HEK293 (cell line): ENCODE measurements around the gene CHCHD1.

Experiments used
- CTCF ChIA-PET: fragments of 350-600 bp; formaldehyde crosslinking; extraction: SDS; loops from one replicate; lab custom pipeline; 2021; ENCODE audit warnings: antibody characterized with exemption; lab: Yijun Ruan, JAX
- POLR2A ChIA-PET: fragments of 300-600 bp; formaldehyde crosslinking; extraction: SDS; loops from one replicate; lab custom pipeline; 2020; ENCODE audit warnings: antibody characterized with exemption, inconsistent platforms; lab: Yijun Ruan, JAX
- H3K27ac ChIP-seq: fragments of 200-500 bp; sonication (Bioruptor generic); 2 replicates; pipeline ENCODE4 v1.5.1; 2014; ENCODE audit warnings: low read depth, low read length, control low read depth, inconsistent platforms; ENCODE audit errors: extremely low read depth
- H3K36me3 ChIP-seq, 2 experiments: fragments of 200-500 bp in 1 of 2; sonication (Bioruptor generic) in 1 of 2; 1 replicate in 1 of 2; 2 replicates in 1 of 2; pipeline ENCODE4 v1.5.1; 2014 to 2017; ENCODE audit warnings: inconsistent platforms in 2 of 2, low read length in 2 of 2; ENCODE audit not compliant: control insufficient read depth in 2 of 2, insufficient read depth in 1 of 2
- H3K4me1 ChIP-seq: fragments of 200-500 bp; sonication (Bioruptor generic); 2 replicates; pipeline ENCODE4 v1.5.1; 2014; ENCODE audit warnings: mild to moderate bottlenecking, low read length, inconsistent platforms; ENCODE audit not compliant: control insufficient read depth, insufficient read depth
- H3K4me3 ChIP-seq: 2 replicates; pipeline ENCODE4 v1.5.1; 2011; ENCODE audit warnings: low read depth, mild to moderate bottlenecking, control low read depth, low read length, moderate library complexity
- H3K9me3 ChIP-seq: fragments of 200-500 bp; sonication (Bioruptor generic); 2 replicates; pipeline ENCODE4 v1.5.1; 2014; ENCODE audit warnings: low read depth, low read length, inconsistent platforms; ENCODE audit not compliant: control insufficient read depth, insufficient read depth
- EGR2 ChIP-seq: fragments of 450-650 bp; formaldehyde crosslinking; IDR thresholded peaks from 2 replicates; pipeline ENCODE4 v1.5.1; 2016; ENCODE audit warnings: low read depth, missing biosample characterization, missing genetic modification characterization
- HOXD13 ChIP-seq: sonication (generic); formaldehyde crosslinking; IDR thresholded peaks from 2 replicates; pipeline ENCODE4 v1.8.0; 2022; ENCODE audit warnings: missing genetic modification reagents, borderline replicate concordance
- MZF1 ChIP-seq: fragments of 450-650 bp; formaldehyde crosslinking; IDR thresholded peaks from 2 replicates; pipeline ENCODE4 v1.5.1; 2017; ENCODE audit warnings: missing biosample characterization, missing genetic modification characterization, borderline replicate concordance
- OVOL3 ChIP-seq: fragments of 450-650 bp; formaldehyde crosslinking; IDR thresholded peaks from 2 replicates; pipeline ENCODE4 v1.5.1; 2016; ENCODE audit warnings: missing biosample characterization, missing genetic modification characterization
- RBAK ChIP-seq: fragments of 450-650 bp; formaldehyde crosslinking; IDR thresholded peaks from 2 replicates; pipeline ENCODE4 v1.5.1; 2016; ENCODE audit warnings: missing biosample characterization, missing genetic modification characterization
- REPIN1 ChIP-seq: fragments of 450-650 bp; formaldehyde crosslinking; IDR thresholded peaks from 2 replicates; pipeline ENCODE4 v1.5.1; 2017; ENCODE audit warnings: missing biosample characterization, missing genetic modification characterization, low read depth
- SCRT1 ChIP-seq: fragments of 450-650 bp; formaldehyde crosslinking; IDR thresholded peaks from 2 replicates; pipeline ENCODE4 v1.5.1; 2016; ENCODE audit warnings: missing biosample characterization, missing genetic modification characterization, borderline replicate concordance
- WT1 ChIP-seq: fragments of 450-650 bp; formaldehyde crosslinking; IDR thresholded peaks from 2 replicates; pipeline ENCODE4 v1.5.1; 2016; ENCODE audit warnings: missing biosample characterization, missing genetic modification characterization
- ZBTB21 ChIP-seq: fragments of 450-650 bp; formaldehyde crosslinking; IDR thresholded peaks from 2 replicates; pipeline ENCODE4 v1.5.1; 2017; ENCODE audit warnings: missing biosample characterization, missing genetic modification characterization
- ZEB2 ChIP-seq: fragments of 450-650 bp; formaldehyde crosslinking; IDR thresholded peaks from 2 replicates; pipeline ENCODE4 v1.5.1; 2016; ENCODE audit warnings: missing biosample characterization, missing genetic modification characterization
- ZFHX2 ChIP-seq: fragments of 450-650 bp; formaldehyde crosslinking; conservative IDR thresholded peaks from 2 replicates; pipeline ENCODE4 v1.5.1; 2016; ENCODE audit warnings: missing biosample characterization, missing genetic modification characterization
- ZNF138 ChIP-seq: fragments of 450-650 bp; formaldehyde crosslinking; IDR thresholded peaks from 2 replicates; pipeline ENCODE4 v1.5.1; 2016; ENCODE audit warnings: missing biosample characterization, missing genetic modification characterization, borderline replicate concordance
- ZNF157 ChIP-seq: fragments of 450-650 bp; formaldehyde crosslinking; IDR thresholded peaks from 2 replicates; pipeline ENCODE4 v1.5.1; 2016; ENCODE audit warnings: missing biosample characterization, missing genetic modification characterization
- ZNF2 ChIP-seq: fragments of 450-650 bp; formaldehyde crosslinking; IDR thresholded peaks from 2 replicates; pipeline ENCODE4 v1.5.1; 2016; ENCODE audit warnings: missing biosample characterization, missing genetic modification characterization
- ZNF274 ChIP-seq, 2 experiments: fragments of 200-500 bp in 1 of 2; fragments of 450-650 bp in 1 of 2; sonication (Bioruptor generic) in 1 of 2; formaldehyde crosslinking in 1 of 2; IDR thresholded peaks; 2 replicates each; pipeline versions ENCODE4 v1.5.1 to v1.6.1; 2014 to 2016; ENCODE audit warnings: borderline replicate concordance in 1 of 2, inconsistent platforms in 1 of 2, low read length in 1 of 2, missing biosample characterization in 1 of 2, missing genetic modification characterization in 1 of 2
- ZNF311 ChIP-seq: fragments of 450-650 bp; formaldehyde crosslinking; IDR thresholded peaks from 2 replicates; pipeline ENCODE4 v1.5.1; 2017; ENCODE audit warnings: missing biosample characterization, missing genetic modification characterization, borderline replicate concordance
- ZNF354C ChIP-seq: fragments of 450-650 bp; formaldehyde crosslinking; IDR thresholded peaks from 2 replicates; pipeline ENCODE4 v1.5.1; 2016; ENCODE audit warnings: missing biosample characterization, missing genetic modification characterization, low read depth, borderline replicate concordance
- ZNF37A ChIP-seq: fragments of 450-650 bp; IDR thresholded peaks from 2 replicates; pipeline ENCODE4 v1.5.1; 2018; ENCODE audit warnings: missing biosample characterization, missing genetic modification characterization
- ZNF501 ChIP-seq: fragments of 450-650 bp; formaldehyde crosslinking; IDR thresholded peaks from 2 replicates; pipeline ENCODE4 v1.5.1; 2016; ENCODE audit warnings: missing biosample characterization, missing genetic modification characterization
- ZNF555 ChIP-seq: fragments of 450-650 bp; formaldehyde crosslinking; conservative IDR thresholded peaks from 2 replicates; pipeline ENCODE4 v1.5.1; 2017; ENCODE audit warnings: missing biosample characterization, mild to moderate bottlenecking, missing genetic modification characterization, inconsistent platforms
- ZNF558 ChIP-seq: fragments of 450-650 bp; formaldehyde crosslinking; IDR thresholded peaks from 2 replicates; pipeline ENCODE4 v1.5.1; 2016; ENCODE audit warnings: missing biosample characterization, missing genetic modification characterization
- ZNF561 ChIP-seq: fragments of 450-650 bp; IDR thresholded peaks from 2 replicates; pipeline ENCODE4 v1.5.1; 2018; ENCODE audit warnings: missing biosample characterization, missing genetic modification characterization, borderline replicate concordance
- ZNF629 ChIP-seq: fragments of 450-650 bp; formaldehyde crosslinking; IDR thresholded peaks from 2 replicates; pipeline ENCODE4 v1.5.1; 2017; ENCODE audit warnings: missing biosample characterization, missing genetic modification characterization
- ZNF658 ChIP-seq: fragments of 450-650 bp; formaldehyde crosslinking; IDR thresholded peaks from 2 replicates; pipeline ENCODE4; 2016; ENCODE audit warnings: missing biosample characterization, missing genetic modification characterization
- ZNF677 ChIP-seq: fragments of 450-650 bp; IDR thresholded peaks from 2 replicates; pipeline ENCODE4 v1.5.0; 2018; ENCODE audit warnings: missing biosample characterization, mild to moderate bottlenecking, missing genetic modification characterization, moderate library complexity
- ZNF791 ChIP-seq: fragments of 450-650 bp; formaldehyde crosslinking; IDR thresholded peaks from 2 replicates; pipeline ENCODE4 v1.5.1; 2016; ENCODE audit warnings: missing biosample characterization, missing genetic modification characterization
- ZNF843 ChIP-seq: fragments of 450-650 bp; formaldehyde crosslinking; IDR thresholded peaks from 2 replicates; pipeline ENCODE4 v1.5.1; 2016; ENCODE audit warnings: missing biosample characterization, missing genetic modification characterization
- ZSCAN23 ChIP-seq: fragments of 450-650 bp; formaldehyde crosslinking; IDR thresholded peaks from 2 replicates; pipeline ENCODE4 v1.5.1; 2016; ENCODE audit warnings: missing biosample characterization, missing genetic modification characterization
- TF ChIP-seq, protein P1 (sequence below): fragments of 450-650 bp; formaldehyde crosslinking; IDR thresholded peaks from 2 replicates; pipeline ENCODE4 v1.5.1; 2016; ENCODE audit warnings: missing biosample characterization, missing genetic modification characterization
- TF ChIP-seq, protein P2 (sequence below): fragments of 450-650 bp; formaldehyde crosslinking; IDR thresholded peaks from 2 replicates; pipeline ENCODE4 v1.5.1; 2017; ENCODE audit warnings: missing biosample characterization, missing genetic modification characterization
- TF ChIP-seq, protein P3 (sequence below): fragments of 450-650 bp; formaldehyde crosslinking; IDR thresholded peaks from 2 replicates; pipeline ENCODE4 v1.5.1; 2016; ENCODE audit warnings: missing biosample characterization, missing genetic modification characterization
- TF ChIP-seq, protein P4 (sequence below): fragments of 450-650 bp; formaldehyde crosslinking; IDR thresholded peaks from 2 replicates; pipeline ENCODE4 v1.5.1; 2016; ENCODE audit warnings: missing biosample characterization, missing genetic modification characterization, low read depth

CHCHD1 gene

DNA sequence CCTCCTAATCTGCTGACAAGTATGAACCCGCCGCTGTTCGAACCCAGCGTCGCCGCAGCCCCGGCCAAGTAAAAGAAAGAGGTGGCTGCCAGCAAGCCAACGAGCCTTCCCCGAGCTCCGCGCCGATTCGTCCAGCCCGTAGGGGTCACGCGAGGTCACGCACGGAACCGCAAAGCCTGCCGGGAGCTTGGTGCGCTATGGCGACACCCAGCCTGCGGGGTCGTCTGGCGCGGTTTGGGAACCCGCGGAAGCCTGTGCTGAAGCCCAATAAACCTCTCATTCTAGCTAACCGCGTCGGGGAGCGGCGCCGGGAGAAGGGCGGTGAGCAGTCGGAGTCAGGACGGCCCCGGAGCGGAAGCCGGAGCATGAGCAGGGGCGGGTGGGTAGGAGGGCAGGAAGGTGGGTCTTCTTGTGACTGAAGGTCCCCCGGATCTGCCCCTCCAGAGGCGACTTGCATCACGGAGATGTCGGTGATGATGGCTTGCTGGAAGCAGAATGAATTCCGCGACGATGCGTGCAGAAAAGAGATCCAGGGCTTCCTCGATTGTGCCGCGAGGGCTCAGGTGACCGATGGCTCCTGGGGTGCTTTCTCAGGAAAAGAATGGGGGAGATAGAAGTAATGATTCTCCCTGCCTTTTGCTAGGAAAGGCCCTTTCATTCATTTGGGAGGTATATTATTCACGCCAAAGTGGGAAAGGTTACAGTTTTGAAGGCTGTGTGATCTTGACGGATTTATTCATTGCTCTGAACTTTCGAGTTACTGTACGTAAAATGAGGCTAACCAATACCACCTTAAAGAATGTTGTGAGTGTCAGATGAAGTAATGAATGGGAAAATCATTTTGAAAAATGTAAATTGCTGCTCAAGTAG is at the start of gene CHCHD1:
TSS of gene CHCHD1 (plus strand) at position 170 of the 870 bp plus-strand sequence. CDS start at position 198, 28 bp downstream.
- H3K36me3 ChIP-seq = peaks cover 27 to 33% of the 10 kb centered on the region in 2 experiments
- peak within 1 kb of the TSS; percentile 94 for H3K4me3 ChIP-seq
- ChIA-PET CTCF (interaction anchor here (0.7 to 1.4 kb wide), 3 partner anchors 96 to 98 kb away, joined by 3 to 4 read pairs (median 3); no protein-coding TSS in a partner anchor), POLR2A (interaction anchor here (0.6 to 5.1 kb wide), 13 partner anchors 7 to 530 kb away, joined by 3 to 60 read pairs (median 4); partner anchors contain the start of genes MRPS16, PPP3CB and SEC24C)
- H3K27ac ChIP-seq = peak within 1 kb of the TSS; percentile 89
- H3K4me1 ChIP-seq = peaks cover 12% of the 10 kb centered on the region; the same call in 1 of the 2 replicates
- no peaks in the 10 kb centered on the region for H3K9me3 ChIP-seq
- no peak for TF ChIP-seq REPIN1 (tag by site-specific recombination)
- TF ChIP-seq ZBTB21 (tag by site-specific recombination) = no peak
- TF ChIP-seq, protein P1, sequence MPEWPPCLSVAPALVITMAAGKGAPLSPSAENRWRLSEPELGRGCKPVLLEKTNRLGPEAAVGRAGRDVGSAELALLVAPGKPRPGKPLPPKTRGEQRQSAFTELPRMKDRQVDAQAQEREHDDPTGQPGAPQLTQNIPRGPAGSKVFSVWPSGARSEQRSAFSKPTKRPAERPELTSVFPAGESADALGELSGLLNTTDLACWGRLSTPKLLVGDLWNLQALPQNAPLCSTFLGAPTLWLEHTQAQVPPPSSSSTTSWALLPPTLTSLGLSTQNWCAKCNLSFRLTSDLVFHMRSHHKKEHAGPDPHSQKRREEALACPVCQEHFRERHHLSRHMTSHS = no peak
- TF ChIP-seq WT1 (tag by site-specific recombination) = no peak
- 0 out of 2 replicates have a peak, but pooled peaks have one; percentile 30 for TF ChIP-seq ZNF561 (tag by site-specific recombination)
- TF ChIP-seq ZNF677 = no peak
- TF ChIP-seq SCRT1 = no peak
- TF ChIP-seq, protein P2, sequence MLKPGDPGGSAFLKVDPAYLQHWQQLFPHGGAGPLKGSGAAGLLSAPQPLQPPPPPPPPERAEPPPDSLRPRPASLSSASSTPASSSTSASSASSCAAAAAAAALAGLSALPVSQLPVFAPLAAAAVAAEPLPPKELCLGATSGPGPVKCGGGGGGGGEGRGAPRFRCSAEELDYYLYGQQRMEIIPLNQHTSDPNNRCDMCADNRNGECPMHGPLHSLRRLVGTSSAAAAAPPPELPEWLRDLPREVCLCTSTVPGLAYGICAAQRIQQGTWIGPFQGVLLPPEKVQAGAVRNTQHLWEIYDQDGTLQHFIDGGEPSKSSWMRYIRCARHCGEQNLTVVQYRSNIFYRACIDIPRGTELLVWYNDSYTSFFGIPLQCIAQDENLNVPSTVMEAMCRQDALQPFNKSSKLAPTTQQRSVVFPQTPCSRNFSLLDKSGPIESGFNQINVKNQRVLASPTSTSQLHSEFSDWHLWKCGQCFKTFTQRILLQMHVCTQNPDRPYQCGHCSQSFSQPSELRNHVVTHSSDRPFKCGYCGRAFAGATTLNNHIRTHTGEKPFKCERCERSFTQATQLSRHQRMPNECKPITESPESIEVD (tag by site-specific recombination) = no peak
- no peak for TF ChIP-seq HOXD13 (CRISPR knock-in tag)
- peak; percentile 64 for TF ChIP-seq ZFHX2 (tag by site-specific recombination)
- no peak for TF ChIP-seq ZNF274 (IDR thresholded peaks at IDR 0.05; ENCODE audit: low read length)
- no peak for TF ChIP-seq ZNF274 (tag by site-specific recombination; IDR thresholded peaks at IDR 0.05; ENCODE audit: borderline replicate concordance)
- no peak for TF ChIP-seq ZNF157 (tag by site-specific recombination)
- peak; percentile 19; the same call in 1 of the 2 replicates for TF ChIP-seq ZNF629
- TF ChIP-seq ZEB2 (tag by site-specific recombination) = peak; percentile 81
- TF ChIP-seq, protein P3, sequence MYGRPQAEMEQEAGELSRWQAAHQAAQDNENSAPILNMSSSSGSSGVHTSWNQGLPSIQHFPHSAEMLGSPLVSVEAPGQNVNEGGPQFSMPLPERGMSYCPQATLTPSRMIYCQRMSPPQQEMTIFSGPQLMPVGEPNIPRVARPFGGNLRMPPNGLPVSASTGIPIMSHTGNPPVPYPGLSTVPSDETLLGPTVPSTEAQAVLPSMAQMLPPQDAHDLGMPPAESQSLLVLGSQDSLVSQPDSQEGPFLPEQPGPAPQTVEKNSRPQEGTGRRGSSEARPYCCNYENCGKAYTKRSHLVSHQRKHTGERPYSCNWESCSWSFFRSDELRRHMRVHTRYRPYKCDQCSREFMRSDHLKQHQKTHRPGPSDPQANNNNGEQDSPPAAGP (tag by site-specific recombination) = peak; percentile 12; the same call in 1 of the 2 replicates
- no peak for TF ChIP-seq ZNF37A (tag by site-specific recombination)
- no peak for TF ChIP-seq ZSCAN23 (tag by site-specific recombination)
- TF ChIP-seq ZNF555 (tag by site-specific recombination) = no peak
- no peak for TF ChIP-seq ZNF311 (tag by site-specific recombination)
- TF ChIP-seq ZNF791 = no peak
- no peak for TF ChIP-seq RBAK (tag by site-specific recombination)
- TF ChIP-seq ZNF658 (tag by site-specific recombination) = no peak
- no peak for TF ChIP-seq ZNF354C (tag by site-specific recombination)
- TF ChIP-seq ZNF501 (tag by site-specific recombination) = peak; percentile 48; the same call in 1 of the 2 replicates
- no peak for TF ChIP-seq OVOL3 (tag by site-specific recombination)
- TF ChIP-seq, protein P4, sequence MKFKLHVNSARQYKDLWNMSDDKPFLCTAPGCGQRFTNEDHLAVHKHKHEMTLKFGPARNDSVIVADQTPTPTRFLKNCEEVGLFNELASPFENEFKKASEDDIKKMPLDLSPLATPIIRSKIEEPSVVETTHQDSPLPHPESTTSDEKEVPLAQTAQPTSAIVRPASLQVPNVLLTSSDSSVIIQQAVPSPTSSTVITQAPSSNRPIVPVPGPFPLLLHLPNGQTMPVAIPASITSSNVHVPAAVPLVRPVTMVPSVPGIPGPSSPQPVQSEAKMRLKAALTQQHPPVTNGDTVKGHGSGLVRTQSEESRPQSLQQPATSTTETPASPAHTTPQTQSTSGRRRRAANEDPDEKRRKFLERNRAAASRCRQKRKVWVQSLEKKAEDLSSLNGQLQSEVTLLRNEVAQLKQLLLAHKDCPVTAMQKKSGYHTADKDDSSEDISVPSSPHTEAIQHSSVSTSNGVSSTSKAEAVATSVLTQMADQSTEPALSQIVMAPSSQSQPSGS = no peak
- TF ChIP-seq EGR2 (tag by site-specific recombination) = peak; percentile 61; the same call in 1 of the 2 replicates
- no peak for TF ChIP-seq MZF1 (tag by site-specific recombination)
- peak; percentile 27; the same call in 1 of the 2 replicates for TF ChIP-seq ZNF843
- TF ChIP-seq ZNF138 (tag by site-specific recombination) = no peak
- no peak for TF ChIP-seq ZNF558
- peak; percentile 27; the same call in 1 of the 2 replicates for TF ChIP-seq ZNF2 (tag by site-specific recombination)
